Heart left ventricle (tissue), 13 donors: ENCODE results near the gene CACNB2.

Experiments
- CTCF ChIP-seq, 12 donors: fragments of 200-600 bp; sonication (generic) in 4 of 12; IDR thresholded peaks; one replicate each; pipeline versions ENCODE4 v1.5.0 to v1.8.0; 2018 to 2022; ENCODE audit warnings: antibody characterized with exemption in 12 of 12, mild to moderate bottlenecking in 5 of 12
- POLR2A ChIP-seq, 2 donors: fragments of 450-650 bp; IDR thresholded peaks; one replicate each; pipeline ENCODE4 v1.6.1; 2017; ENCODE audit warnings: antibody characterized with exemption in 2 of 2, mild to moderate bottlenecking in 2 of 2, moderate library complexity in 2 of 2
- donor health status: ischemic (EF 13 %, LVEDD 7.1; RV severe dilation, severe dysfunction).
- donor health status: DM: no; HTN: yes; CAD: no.
- donor health status: DM: no; HTN: no; CAD: no.
- donor health status: ischemic (EF 25% LVEDD 6.9; RV normal size, moderate dysfunction).
- donor health status: ischemic (EF 25% LVEDD 5.7; RV mildly dilated, moderate dysfunction).
- donor health status: ischemic (EF 35%, LVEDD 5.7; RV mildly dilated, moderate dysfunction).
- donor health status: nonischemic (EF 11% LVEDD 7.7; RV severe dilation, severe dysfunction).
- donor health status: DM: yes; HTN: yes; CAD: no.
- donor health status: PGD.
- donor health status: ischemic (EF 29% LVEDD 5.4; RV normal size, mild dysfunction).
- donor health status: nonischemic (EF 23%, LVEDD 6.1; RV moderate dilation, normal function).

DNA sequence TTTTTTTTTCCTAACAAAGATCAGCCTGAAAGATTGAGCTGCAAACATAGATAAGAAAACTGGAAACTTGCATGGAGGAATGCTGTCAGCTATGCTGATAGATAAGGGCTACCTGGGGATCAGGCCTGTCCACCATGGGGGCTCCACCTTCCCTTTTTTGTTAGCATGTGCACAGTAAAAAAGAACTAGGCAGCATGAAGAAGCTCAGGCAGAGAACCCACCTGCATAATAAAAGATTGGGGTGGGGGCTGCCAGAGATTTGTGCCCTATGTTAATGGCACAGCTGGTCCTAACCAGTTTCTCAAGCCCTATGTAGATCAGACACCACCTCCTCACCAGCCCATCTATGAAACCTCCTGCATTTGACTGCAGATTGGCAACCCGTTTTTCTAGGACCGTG is 45.4 kb upstream of the CACNB2 start:
- TF ChIP-seq POLR2A (IDR thresholded peaks at IDR 0.05) = no peak
- no peak for TF ChIP-seq CTCF (IDR thresholded peaks at IDR 0.05)
